HG02943 (cell line): ENCODE data around the gene RGMA.

ENCODE experiments used
- ATAC-seq: cut with Tn5 transposase; IDR thresholded peaks from one replicate; pipeline ENCODE4 v1.9.1; 2021; ENCODE audit warnings: mild to moderate bottlenecking, low read depth, moderate library complexity; ENCODE audit not compliant: unreplicated experiment

RGMA gene

GRCh38 chr15:93024716-93025624 lies 64.0 kb downstream of the RGMA start:
- ATAC-seq = no peak

DNA sequence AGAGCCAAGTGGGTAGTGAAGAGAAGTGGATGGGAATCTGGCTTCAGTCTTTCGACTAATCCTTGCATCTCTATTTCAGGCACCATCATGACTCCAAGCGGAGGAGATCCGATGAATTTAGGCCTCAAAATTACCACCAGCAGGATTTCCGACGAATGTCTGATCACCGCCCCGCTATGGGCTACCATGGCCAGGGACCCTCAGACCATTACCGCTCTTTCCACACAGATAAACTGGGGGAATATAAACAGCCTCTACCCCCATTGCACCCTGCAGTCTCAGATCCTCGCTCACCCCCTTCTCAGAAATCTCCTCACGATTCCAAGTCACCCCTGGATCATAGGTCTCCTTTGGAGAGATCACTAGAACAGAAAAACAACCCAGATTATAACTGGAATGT lies 64.7 kb downstream of the RGMA start:
- ATAC-seq = no peak

- peak; percentile 72 for ATAC-seq
Observed at GRCh38 chr15:93020976-93021772, 67.8 kb downstream of the RGMA start.

GRCh38 chr15:93019971-93020370 lies 69.0 kb downstream of the RGMA start:
- no peak for ATAC-seq

DNA sequence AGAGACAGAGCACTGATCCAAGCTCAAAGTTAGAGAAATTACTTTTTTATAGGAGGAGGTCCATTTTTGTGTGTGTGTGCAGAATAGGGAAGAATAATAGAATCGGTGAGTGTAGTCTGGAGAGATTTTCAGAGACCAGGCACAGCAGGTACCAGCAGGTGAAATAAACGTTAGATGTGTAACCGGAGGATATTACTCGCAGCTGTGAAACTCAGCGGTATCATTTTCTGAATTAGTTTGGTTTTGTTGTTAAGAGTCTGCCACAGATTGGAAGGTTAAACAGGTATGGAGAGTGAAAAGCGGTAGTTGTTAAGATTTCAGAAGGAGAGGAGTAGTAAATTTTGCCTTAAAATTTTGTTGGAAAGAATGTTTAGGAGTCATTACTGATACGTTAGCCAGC lies 69.9 kb downstream of the RGMA start:
- no peak for ATAC-seq

DNA sequence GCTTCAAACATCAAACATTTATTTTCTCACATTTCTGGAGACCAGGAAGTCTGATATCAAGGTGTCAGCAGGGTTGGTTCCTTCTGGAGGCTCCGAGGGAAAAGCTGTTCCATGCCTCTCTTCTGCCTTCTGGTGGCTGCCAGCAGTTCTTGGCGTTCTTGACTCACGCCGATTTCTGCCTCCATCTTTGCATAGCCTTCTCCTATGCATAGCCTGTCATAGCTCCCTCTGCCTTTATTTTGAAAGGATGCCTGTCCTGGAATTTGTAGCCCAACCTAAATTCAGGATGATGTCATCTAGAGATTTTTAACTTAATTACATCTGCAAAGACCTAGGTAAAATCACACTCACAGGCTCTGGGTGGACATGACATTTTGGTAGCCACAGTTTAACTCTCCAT lies 70.4 kb downstream of the RGMA start:
- ATAC-seq = no peak

DNA sequence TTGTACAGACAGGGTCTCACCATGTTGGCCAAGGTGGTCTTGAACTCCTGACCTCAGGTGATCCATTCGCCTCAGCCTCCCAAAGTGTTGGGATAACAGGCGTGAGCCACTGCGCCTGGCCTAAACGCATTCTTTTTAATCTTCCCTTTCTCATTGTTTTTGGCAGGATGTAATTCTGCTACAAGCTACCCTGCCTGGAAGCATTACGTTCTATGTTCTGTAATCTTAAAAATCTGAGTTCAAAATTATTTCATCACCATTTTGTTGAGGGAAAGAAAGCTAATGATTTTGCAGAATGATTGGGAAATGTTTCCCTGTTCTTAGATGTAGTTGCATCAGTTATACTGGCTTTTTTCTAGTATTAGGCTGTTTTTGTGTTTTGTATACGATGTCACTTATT lies 71.5 kb downstream of the RGMA start:
- ATAC-seq = no peak

- no peak for ATAC-seq
Observed at GRCh38 chr15:93012786-93013185, 76.2 kb downstream of the RGMA start.

GRCh38 chr15:93007994-93008393 lies 81.0 kb downstream of the RGMA start:
- no peak for ATAC-seq

DNA sequence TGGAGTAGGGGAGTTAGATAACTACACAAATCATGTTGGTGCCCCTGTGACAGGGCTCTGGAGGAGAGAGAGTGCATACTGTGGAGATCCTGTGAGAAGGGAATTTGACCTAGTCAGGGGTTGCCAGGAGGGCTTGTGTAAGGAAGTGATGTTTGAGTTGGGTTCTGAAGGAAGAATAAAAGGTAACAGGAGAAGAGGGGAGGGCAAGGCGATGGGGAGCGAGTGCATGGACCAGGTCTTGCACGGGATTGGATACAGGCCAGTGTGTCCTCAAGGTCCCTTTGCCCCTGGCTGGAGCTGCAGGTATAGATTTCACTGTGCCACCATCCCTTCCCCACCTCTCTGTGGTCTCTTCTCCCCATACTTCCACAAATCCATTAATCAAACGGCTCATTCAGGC lies 83.9 kb downstream of the RGMA start:
- no peak for ATAC-seq

DNA sequence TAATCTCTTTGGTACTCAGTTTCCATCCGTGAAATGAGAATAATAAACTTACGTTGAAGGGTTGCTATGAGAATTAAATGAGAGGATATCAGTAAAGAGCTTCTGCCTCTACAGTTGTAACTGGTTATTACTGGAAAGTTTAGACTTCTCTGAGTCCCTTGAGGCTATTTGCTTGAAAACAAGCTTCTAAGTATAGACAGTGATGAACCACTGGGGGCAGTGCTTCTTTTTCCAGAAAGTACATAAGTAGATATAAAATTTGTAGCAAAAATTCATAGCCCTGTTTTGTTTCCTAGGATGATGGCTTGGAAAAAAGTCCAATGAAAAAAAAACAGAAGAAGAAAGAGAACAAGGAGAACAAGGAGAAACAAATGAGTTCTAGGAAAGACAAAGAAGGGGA lies 87.1 kb downstream of the RGMA start:
- ATAC-seq = no peak

GRCh38 chr15:93001156-93001555 lies 87.9 kb downstream of the RGMA start:
- no peak for ATAC-seq

- ATAC-seq = no peak
Observed at GRCh38 chr15:92997821-92998220, 91.2 kb downstream of the RGMA start.

DNA sequence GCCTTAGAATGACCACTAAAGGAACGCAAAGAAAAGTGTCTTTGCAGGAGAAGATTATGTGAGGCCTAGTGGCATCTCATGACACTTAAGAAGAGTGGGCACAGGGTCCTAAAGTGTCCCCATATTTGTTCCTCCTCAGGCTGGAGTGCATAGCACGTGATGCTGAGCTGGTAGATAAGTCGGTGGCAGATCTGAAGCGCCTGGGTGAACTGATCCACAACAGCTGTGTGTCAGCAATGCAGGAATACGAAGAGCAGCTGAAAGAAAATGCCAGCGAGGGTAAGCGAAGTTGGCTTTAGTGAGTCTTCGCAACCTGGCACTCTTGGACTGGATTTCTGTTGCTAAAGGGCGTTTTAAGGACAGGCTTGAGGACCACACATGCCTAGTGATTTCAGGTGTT lies 96.3 kb downstream of the RGMA start:
- no peak for ATAC-seq

GRCh38 chr15:92990031-92990430 lies 99.0 kb downstream of the RGMA start:
- ATAC-seq = no peak

- peak; percentile 69 for ATAC-seq
Observed at GRCh38 chr15:92989470-92989869, 99.5 kb downstream of the RGMA start.
